B cell (primary cell): ENCODE results near the gene CTSO.

Source experiments
- EZH2 ChIP-seq: IDR thresholded peaks from 2 replicates; pipeline ENCODE4 v1.6.1; 2012; ENCODE audit warnings: borderline replicate concordance, low read depth, mild to moderate bottlenecking, moderate library complexity, low read length; ENCODE audit not compliant: insufficient read depth, poor library complexity, severe bottlenecking
- TF ChIP-seq, protein P1 (sequence below): fragments of 200-600 bp; IDR thresholded peaks from one replicate; pipeline ENCODE4 v1.8.0; 2022; ENCODE audit warnings: antibody characterized with exemption, mild to moderate bottlenecking

DNA sequence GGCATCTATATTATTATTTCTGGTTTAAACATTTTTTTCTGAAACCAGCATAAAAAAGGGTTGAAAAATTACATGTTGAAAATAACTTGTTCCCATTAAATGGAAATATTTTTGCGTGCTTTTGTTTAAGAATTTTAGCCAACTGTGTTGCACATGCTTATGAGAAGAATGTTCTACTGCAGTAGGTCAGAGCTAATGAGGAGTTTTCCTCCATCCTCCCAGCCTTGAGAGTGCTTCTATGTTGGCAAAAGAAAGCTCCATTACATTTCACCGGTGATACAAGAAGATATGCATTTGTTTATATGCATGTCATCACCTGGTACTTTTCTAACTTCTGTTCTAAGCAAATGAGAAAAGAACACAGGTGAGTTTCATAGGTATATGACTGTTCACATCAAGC, 63.7 kb downstream of the CTSO start:
- TF ChIP-seq, protein P1, sequence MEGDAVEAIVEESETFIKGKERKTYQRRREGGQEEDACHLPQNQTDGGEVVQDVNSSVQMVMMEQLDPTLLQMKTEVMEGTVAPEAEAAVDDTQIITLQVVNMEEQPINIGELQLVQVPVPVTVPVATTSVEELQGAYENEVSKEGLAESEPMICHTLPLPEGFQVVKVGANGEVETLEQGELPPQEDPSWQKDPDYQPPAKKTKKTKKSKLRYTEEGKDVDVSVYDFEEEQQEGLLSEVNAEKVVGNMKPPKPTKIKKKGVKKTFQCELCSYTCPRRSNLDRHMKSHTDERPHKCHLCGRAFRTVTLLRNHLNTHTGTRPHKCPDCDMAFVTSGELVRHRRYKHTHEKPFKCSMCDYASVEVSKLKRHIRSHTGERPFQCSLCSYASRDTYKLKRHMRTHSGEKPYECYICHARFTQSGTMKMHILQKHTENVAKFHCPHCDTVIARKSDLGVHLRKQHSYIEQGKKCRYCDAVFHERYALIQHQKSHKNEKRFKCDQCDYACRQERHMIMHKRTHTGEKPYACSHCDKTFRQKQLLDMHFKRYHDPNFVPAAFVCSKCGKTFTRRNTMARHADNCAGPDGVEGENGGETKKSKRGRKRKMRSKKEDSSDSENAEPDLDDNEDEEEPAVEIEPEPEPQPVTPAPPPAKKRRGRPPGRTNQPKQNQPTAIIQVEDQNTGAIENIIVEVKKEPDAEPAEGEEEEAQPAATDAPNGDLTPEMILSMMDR: no peak
- TF ChIP-seq EZH2: no peak
